Hepatocyte (in vitro differentiated cells): ENCODE data around the gene SMG7. TPM values are rescaled to one million over a fixed set of nuclear protein-coding genes. Genes with fewer than 3 reads are reported as not detected.

Experiments
- DNase-seq: peaks from one replicate; pipeline ENCODE4 v3.0.0-alpha.2; 2016; ENCODE audit warnings: low spot score
- H2AFZ ChIP-seq: fragments of 200-600 bp; sonication (generic); 2 replicates; pipeline ENCODE4 v1.6.0; 2016; ENCODE audit warnings: antibody characterized with exemption, mild to moderate bottlenecking
- H3K27ac ChIP-seq: fragments of 200-600 bp; sonication (generic); 2 replicates; pipeline ENCODE4 v1.5.1; 2016; ENCODE audit warnings: mild to moderate bottlenecking
- H3K27me3 ChIP-seq: fragments of 200-600 bp; sonication (generic); 2 replicates; pipeline ENCODE4 v1.6.1; 2016
- H3K36me3 ChIP-seq: fragments of 200-600 bp; sonication (generic); replicated peaks from 2 replicates; pipeline ENCODE4 v1.5.1; 2016; ENCODE audit warnings: low read depth; ENCODE audit not compliant: insufficient read depth
- H3K4me1 ChIP-seq: fragments of 200-600 bp; sonication (generic); 2 replicates; pipeline ENCODE4 v1.5.1; 2016; ENCODE audit warnings: mild to moderate bottlenecking, moderate library complexity; ENCODE audit not compliant: insufficient read depth
- H3K4me2 ChIP-seq: fragments of 200-600 bp; sonication (generic); 2 replicates; pipeline ENCODE4 v1.6.0; 2016
- H3K4me3 ChIP-seq: fragments of 200-600 bp; sonication (generic); 2 replicates; pipeline ENCODE4 v1.5.1; 2016; ENCODE audit warnings: mild to moderate bottlenecking
- H3K79me2 ChIP-seq: fragments of 200-600 bp; sonication (generic); 2 replicates; pipeline ENCODE4 v1.6.0; 2017; ENCODE audit warnings: mild to moderate bottlenecking
- H3K9me2 ChIP-seq: fragments of 200-600 bp; sonication (generic); replicated peaks from 2 replicates; pipeline ENCODE4 v1.6.0; 2017; ENCODE audit warnings: mild to moderate bottlenecking; ENCODE audit not compliant: insufficient read depth
- H3K9me3 ChIP-seq: fragments of 200-600 bp; sonication (generic); 2 replicates; pipeline ENCODE4 v1.5.1; 2016; ENCODE audit warnings: low read depth, mild to moderate bottlenecking
- H4K20me1 ChIP-seq: fragments of 200-600 bp; sonication (generic); 2 replicates; pipeline ENCODE4 v1.6.0; 2016; ENCODE audit warnings: mild to moderate bottlenecking; ENCODE audit not compliant: insufficient read depth, poor library complexity, severe bottlenecking
- EZH2 ChIP-seq: fragments of 200-600 bp; sonication (generic); IDR thresholded peaks from 2 replicates; pipeline ENCODE4 v1.6.1; 2016; ENCODE audit warnings: antibody characterized with exemption, mild to moderate bottlenecking, borderline replicate concordance
- EZH2phosphoT487 ChIP-seq: fragments of 200-600 bp; sonication (generic); IDR thresholded peaks from one replicate; pipeline ENCODE4 v1.6.1; 2018; ENCODE audit warnings: antibody characterized with exemption, mild to moderate bottlenecking, low read depth, moderate library complexity; ENCODE audit not compliant: unreplicated experiment, severe bottlenecking
- WGBS: methylation state at CpG from one replicate; pipeline ENCODE4 v1.1.6; 2016; ENCODE audit warnings: low lambda C conversion rate; ENCODE audit errors: missing lambda C conversion rate; 5-methylcytosine and 5-hydroxymethylcytosine counted together
- polyA plus RNA-seq: library from polyadenylated mRNA; unstranded; fragments of >200 nt; fragmentation: Nextera tagmentation; extraction: Ambion mirVana; gene quantifications from 2 replicates; pipeline ENCODE4 v1.2.1, GENCODE V29; 2016
- total RNA-seq: library from RNA; depleted of rRNA; stranded (reverse); fragments of >200 nt; gene quantifications from 2 replicates; pipeline ENCODE4 v1.2.3, GENCODE V29; 2014
- TF ChIP-seq, protein P1 (sequence below): fragments of 200-600 bp; sonication (generic); IDR thresholded peaks from 2 replicates; pipeline ENCODE4 v1.5.1; 2016; ENCODE audit warnings: antibody characterized with exemption, mild to moderate bottlenecking; ENCODE audit not compliant: poor library complexity

The SMG7 gene
- total and polyA plus RNA-seq, 2 experiments from 2014 or later, result 28.1 to 39.5 TPM

DNA sequence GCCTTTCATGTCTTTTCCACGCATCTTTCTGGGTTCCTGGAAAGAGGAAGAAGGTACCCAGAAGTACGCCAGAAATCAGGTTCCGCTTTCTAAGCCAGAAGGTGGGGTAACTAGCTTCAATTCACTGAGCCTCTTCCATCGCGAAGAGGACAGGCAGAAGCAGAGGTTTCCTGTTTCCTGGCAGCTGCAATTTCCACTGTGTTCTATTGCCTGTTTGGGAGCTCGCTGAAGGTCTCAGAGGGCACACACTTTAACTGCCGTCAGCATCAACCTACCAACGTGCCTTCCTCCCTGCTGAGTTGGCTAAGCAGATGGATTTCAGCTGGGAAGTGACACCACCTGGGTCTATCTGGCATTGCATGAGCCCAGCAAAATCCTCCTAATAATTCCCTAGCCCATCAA is 108.0 kb downstream of the SMG7 start:
- H3K27ac ChIP-seq, result no peak overlapping the region
- H3K4me1 ChIP-seq, result peaks cover 5% of the 10 kb centered on the region
- H3K36me3 ChIP-seq, result no peaks in the 10 kb centered on the region
- no peaks in the 10 kb centered on the region for H3K79me2 ChIP-seq
- WGBS, result 54% methylated on average over 8 of the region's 8 CpGs
- H3K27me3 ChIP-seq, result no peaks in the 10 kb centered on the region
- no peak overlapping the region for H3K4me2 ChIP-seq
- TF ChIP-seq EZH2phosphoT487, result no peak
- TF ChIP-seq EZH2, result no peak
- TF ChIP-seq, protein P1, sequence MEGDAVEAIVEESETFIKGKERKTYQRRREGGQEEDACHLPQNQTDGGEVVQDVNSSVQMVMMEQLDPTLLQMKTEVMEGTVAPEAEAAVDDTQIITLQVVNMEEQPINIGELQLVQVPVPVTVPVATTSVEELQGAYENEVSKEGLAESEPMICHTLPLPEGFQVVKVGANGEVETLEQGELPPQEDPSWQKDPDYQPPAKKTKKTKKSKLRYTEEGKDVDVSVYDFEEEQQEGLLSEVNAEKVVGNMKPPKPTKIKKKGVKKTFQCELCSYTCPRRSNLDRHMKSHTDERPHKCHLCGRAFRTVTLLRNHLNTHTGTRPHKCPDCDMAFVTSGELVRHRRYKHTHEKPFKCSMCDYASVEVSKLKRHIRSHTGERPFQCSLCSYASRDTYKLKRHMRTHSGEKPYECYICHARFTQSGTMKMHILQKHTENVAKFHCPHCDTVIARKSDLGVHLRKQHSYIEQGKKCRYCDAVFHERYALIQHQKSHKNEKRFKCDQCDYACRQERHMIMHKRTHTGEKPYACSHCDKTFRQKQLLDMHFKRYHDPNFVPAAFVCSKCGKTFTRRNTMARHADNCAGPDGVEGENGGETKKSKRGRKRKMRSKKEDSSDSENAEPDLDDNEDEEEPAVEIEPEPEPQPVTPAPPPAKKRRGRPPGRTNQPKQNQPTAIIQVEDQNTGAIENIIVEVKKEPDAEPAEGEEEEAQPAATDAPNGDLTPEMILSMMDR, result no peak
- H3K4me3 ChIP-seq, result no peak overlapping the region
- H3K9me2 ChIP-seq, result no peaks in the 10 kb centered on the region
- no peaks in the 10 kb centered on the region for H3K9me3 ChIP-seq
- no peak overlapping the region for H2AFZ ChIP-seq
- no peak for DNase-seq
- no peaks in the 10 kb centered on the region for H4K20me1 ChIP-seq

DNA sequence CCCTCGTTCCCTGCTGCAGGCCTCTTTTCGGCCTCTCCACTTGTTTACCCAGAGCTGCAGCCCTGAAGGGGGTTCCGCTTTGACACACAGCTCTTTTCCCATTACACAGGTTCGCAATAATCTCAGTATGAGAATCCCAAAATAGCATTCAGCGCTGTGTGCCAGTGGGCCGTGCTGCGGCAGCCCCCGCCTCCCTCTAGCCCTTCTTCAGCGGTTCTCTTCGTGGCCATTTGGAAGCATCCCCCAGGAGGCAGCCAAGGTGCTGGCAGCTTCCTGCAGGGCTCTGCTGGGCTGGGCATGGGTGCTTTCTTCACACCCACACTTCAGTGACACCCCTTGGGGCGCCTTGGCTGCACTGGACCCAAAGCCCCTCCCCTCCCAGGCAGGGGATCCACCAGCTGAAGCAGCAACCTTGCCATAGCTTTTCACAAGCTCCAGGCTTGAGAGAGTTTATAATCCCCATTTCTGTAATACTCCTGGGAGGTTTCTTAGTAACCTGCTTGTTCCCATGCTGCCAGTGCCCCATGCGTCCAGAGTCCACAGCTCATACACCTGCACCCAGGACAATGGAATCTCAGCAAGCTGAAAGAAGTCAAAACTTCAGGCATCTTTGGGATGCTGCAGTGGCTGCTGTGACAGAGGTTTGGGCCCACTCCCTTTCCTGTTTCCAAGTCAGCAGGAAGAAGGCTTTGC is 109.9 kb downstream of the SMG7 start:
- Histone ChIP-seq H3K79me2 (no peaks in the 10 kb centered on the region), H3K4me1 (peaks cover 5% of the 10 kb centered on the region), H3K9me2 (no peaks in the 10 kb centered on the region), H2AFZ (no peak overlapping the region), H3K9me3 (no peaks in the 10 kb centered on the region), H4K20me1 (no peaks in the 10 kb centered on the region), H3K4me3 (no peak overlapping the region), H3K36me3 (no peaks in the 10 kb centered on the region), H3K27ac (peak overlapping the region; percentile 20), H3K4me2 (no peak overlapping the region), H3K27me3 (no peaks in the 10 kb centered on the region)
- 91% methylated on average over 12 of the region's 12 CpGs for WGBS
- peak; percentile 15 for DNase-seq
- TF ChIP-seq EZH2phosphoT487, result no peak
- TF ChIP-seq, protein P1, result no peak
- no peak for TF ChIP-seq EZH2

DNA sequence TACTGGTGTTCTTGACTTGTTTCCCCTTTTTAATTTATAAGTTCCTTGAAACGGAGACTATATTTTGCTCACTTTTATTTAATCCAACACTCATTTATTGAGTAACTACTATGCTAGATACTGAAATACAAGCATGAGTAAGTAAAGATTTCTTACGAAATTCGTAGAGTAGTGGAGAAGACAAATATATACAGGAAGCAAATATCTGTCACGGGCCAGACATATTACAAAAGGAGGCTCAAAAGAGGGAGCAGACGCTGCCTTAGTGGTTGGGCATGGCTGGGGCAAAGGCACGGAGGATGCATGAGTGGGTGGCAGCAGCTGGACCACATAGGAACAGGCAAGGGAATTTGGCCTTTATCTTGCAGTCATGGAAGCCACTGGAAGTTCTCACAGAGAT is 111.2 kb downstream of the SMG7 start:
- no peaks in the 10 kb centered on the region for H4K20me1 ChIP-seq
- no peak for TF ChIP-seq EZH2
- TF ChIP-seq, protein P1, result no peak
- no peaks in the 10 kb centered on the region for H3K36me3 ChIP-seq
- no peak overlapping the region for H3K27ac ChIP-seq
- H3K9me3 ChIP-seq, result no peaks in the 10 kb centered on the region
- 87% methylated on average over 6 of the region's 6 CpGs for WGBS
- H3K4me3 ChIP-seq, result no peak overlapping the region
- H3K9me2 ChIP-seq, result no peaks in the 10 kb centered on the region
- peaks cover 5% of the 10 kb centered on the region for H3K4me1 ChIP-seq
- no peaks in the 10 kb centered on the region for H3K79me2 ChIP-seq
- no peak overlapping the region for H2AFZ ChIP-seq
- no peaks in the 10 kb centered on the region for H3K27me3 ChIP-seq
- no peak overlapping the region for H3K4me2 ChIP-seq
- no peak for DNase-seq
